Spleen (tissue), 11 donors: ENCODE data around the gene PMM2. TPM values are rescaled to one million over a fixed set of nuclear protein-coding genes. Genes with fewer than 3 reads are reported as not detected.

Experiments used
- DNase-seq: peaks from one replicate; pipeline ENCODE4 v3.0.0-alpha.2; 2020
- H3K27ac ChIP-seq, 8 donors: fragments of 200-600 bp; sonication (generic) in 7 of 8; 1 replicate in 4 of 8; 2 replicates in 4 of 8; pipeline versions ENCODE4 v1.5.0 to v1.8.0; 2016 to 2021; ENCODE audit warnings: inconsistent platforms in 4 of 8, mild to moderate bottlenecking in 4 of 8, moderate library complexity in 1 of 8
- H3K27me3 ChIP-seq, 7 donors: fragments of 200-600 bp; sonication (generic) in 6 of 7; replicated peaks in 1 of 7; 1 replicate in 4 of 7; 2 replicates in 3 of 7; pipeline versions ENCODE4 v1.5.0 to v1.8.0; 2016 to 2021; ENCODE audit warnings: inconsistent platforms in 3 of 7, mild to moderate bottlenecking in 1 of 7
- H3K36me3 ChIP-seq, 6 donors: fragments of 200-600 bp; sonication (generic) in 5 of 6; 1 replicate in 4 of 6; 2 replicates in 2 of 6; pipeline versions ENCODE4 v1.5.0 to v1.8.0; 2016 to 2021; ENCODE audit warnings: inconsistent platforms in 2 of 6
- H3K4me1 ChIP-seq, 6 donors: fragments of 200-600 bp; sonication (generic) in 5 of 6; 1 replicate in 3 of 6; 2 replicates in 3 of 6; pipeline versions ENCODE4 v1.5.0 to v1.8.0; 2016 to 2021; ENCODE audit warnings: inconsistent platforms in 3 of 6
- H3K4me3 ChIP-seq, 8 donors: fragments of 200-600 bp; sonication (generic) in 7 of 8; 1 replicate in 4 of 8; 2 replicates in 4 of 8; pipeline versions ENCODE4 v1.5.0 to v1.8.0; 2016 to 2021; ENCODE audit warnings: inconsistent platforms in 4 of 8, mild to moderate bottlenecking in 4 of 8, moderate library complexity in 2 of 8
- H3K9me3 ChIP-seq, 8 donors: fragments of 200-600 bp; sonication (generic) in 7 of 8; 1 replicate in 4 of 8; 2 replicates in 4 of 8; pipeline versions ENCODE4 v1.5.0 to v1.8.0; 2016 to 2021; ENCODE audit warnings: inconsistent platforms in 4 of 8
- POLR2A ChIP-seq, 3 donors: fragments of 450-650 bp; IDR thresholded peaks; one replicate each; pipeline ENCODE4 v1.5.1; 2017; ENCODE audit warnings: antibody characterized with exemption in 3 of 3, mild to moderate bottlenecking in 1 of 3
- POLR2AphosphoS5 ChIP-seq, 3 donors: sonication (generic); formaldehyde crosslinking; IDR thresholded peaks; one replicate each; pipeline ENCODE4 v1.5.1; 2017; ENCODE audit warnings: antibody characterized with exemption in 3 of 3
- WGBS, 5 donors: extraction: QIAGEN DNeasy Blood & Tissue Kit in 3 of 5; methylation state at CpG; one replicate each; pipeline versions ENCODE4 v1.1.5 to v1.1.7; 2013 to 2018; 5-methylcytosine and 5-hydroxymethylcytosine counted together
- intact Hi-C: fragments of 100-400 bp; cut with DNase I; formaldehyde crosslinking; loops from one replicate; pipeline ENCODE4 v1.15.0; 2023; ENCODE audit warnings: low total_unique reads
- polyA plus RNA-seq, 3 donors: library from polyadenylated mRNA; stranded (reverse); fragments of 200-250 nt; gene quantifications; one replicate each; pipeline ENCODE4 v1.2.1, GENCODE V29; 2013
- total RNA-seq, 7 donors: library from RNA; depleted of rRNA in 3 of 7; stranded (reverse); fragments of >200 nt in 3 of 7; fragmentation: NEBNext Ultra II Directional in 4 of 7; extraction: Animal tissue kit (Norgen Biotek cat#: 25700) in 4 of 7; gene quantifications; one replicate each; pipeline versions ENCODE4 v1.1.0 to v1.2.1, GENCODE V29; 2016 to 2021
- TF ChIP-seq, protein P1 (sequence below), 11 experiments: fragments of 200-600 bp in 7 of 11; fragments of 450-650 bp in 4 of 11; sonication (generic) in 4 of 11; IDR thresholded peaks in 8 of 11; conservative IDR thresholded peaks in 3 of 11; 1 replicate in 7 of 11; 2 replicates in 4 of 11; pipeline versions ENCODE4 v1.4.0 to v1.8.0; 2016 to 2021; ENCODE audit warnings: antibody characterized with exemption in 11 of 11, inconsistent platforms in 4 of 11, mild to moderate bottlenecking in 1 of 11
- donor health status: healthy with polysubstance abuse.
- donor health status: DM: no; HTN: no; CAD: no; lungs with moderate emphysema.
- donor health status: DM: no; HTN: no; CAD: no.
- donor health status: Bipolar disorder and iron deficiency.
- donor health status: healthy.
- donor health status: DM: no; HTN: no; CAD: no.
- donor health status: DM: yes; HTN: yes; CAD: no.

PMM2 gene
- total and polyA plus RNA-seq, 10 donors, result 13.0 to 38.8 (median 30.8) TPM

- H3K4me3 ChIP-seq, result no peak overlapping the region
- H3K27ac ChIP-seq, result no peak overlapping the region
- no peaks in the 10 kb centered on the region for H3K27me3 ChIP-seq
- intact Hi-C loops, result loop anchor here (10.0 kb wide), 1 partner anchor 114 kb away; the partner anchor contains the start of gene ABAT
- TF ChIP-seq, protein P1, sequence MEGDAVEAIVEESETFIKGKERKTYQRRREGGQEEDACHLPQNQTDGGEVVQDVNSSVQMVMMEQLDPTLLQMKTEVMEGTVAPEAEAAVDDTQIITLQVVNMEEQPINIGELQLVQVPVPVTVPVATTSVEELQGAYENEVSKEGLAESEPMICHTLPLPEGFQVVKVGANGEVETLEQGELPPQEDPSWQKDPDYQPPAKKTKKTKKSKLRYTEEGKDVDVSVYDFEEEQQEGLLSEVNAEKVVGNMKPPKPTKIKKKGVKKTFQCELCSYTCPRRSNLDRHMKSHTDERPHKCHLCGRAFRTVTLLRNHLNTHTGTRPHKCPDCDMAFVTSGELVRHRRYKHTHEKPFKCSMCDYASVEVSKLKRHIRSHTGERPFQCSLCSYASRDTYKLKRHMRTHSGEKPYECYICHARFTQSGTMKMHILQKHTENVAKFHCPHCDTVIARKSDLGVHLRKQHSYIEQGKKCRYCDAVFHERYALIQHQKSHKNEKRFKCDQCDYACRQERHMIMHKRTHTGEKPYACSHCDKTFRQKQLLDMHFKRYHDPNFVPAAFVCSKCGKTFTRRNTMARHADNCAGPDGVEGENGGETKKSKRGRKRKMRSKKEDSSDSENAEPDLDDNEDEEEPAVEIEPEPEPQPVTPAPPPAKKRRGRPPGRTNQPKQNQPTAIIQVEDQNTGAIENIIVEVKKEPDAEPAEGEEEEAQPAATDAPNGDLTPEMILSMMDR (IDR thresholded peaks at IDR 0.05 in 8 of 11, conservative IDR thresholded peaks at IDR 0.05 in 3 of 11), result no peak
- TF ChIP-seq POLR2A (IDR thresholded peaks at IDR 0.05), result no peak
- TF ChIP-seq POLR2AphosphoS5 (IDR thresholded peaks at IDR 0.05), result no peak
- H3K4me1 ChIP-seq, result no peaks in the 10 kb centered on the region
- no peaks in the 10 kb centered on the region for H3K9me3 ChIP-seq
- 86 to 92% (median 89%) methylated on average over 6 to 8 of the region's 8 CpGs for WGBS, 5 donors
- H3K36me3 ChIP-seq, result peaks cover 0 to 7% (median 0%) of the 10 kb centered on the region in 6 donors
- DNase-seq, result no peak
Measured at GRCh38 chr16:8788578-8789172, 9.0 kb upstream of the PMM2 start.

GRCh38 chr16:8795091-8795490, 2.5 kb upstream of the PMM2 start:
- no peak for TF ChIP-seq POLR2A (IDR thresholded peaks at IDR 0.05)
- no peak for TF ChIP-seq POLR2AphosphoS5 (IDR thresholded peaks at IDR 0.05)
- TF ChIP-seq, protein P1 (IDR thresholded peaks at IDR 0.05 in 8 of 11, conservative IDR thresholded peaks at IDR 0.05 in 3 of 11), result no peak
- Histone ChIP-seq H3K4me1 (peaks cover 21 to 48% (median 39%) of the 10 kb centered on the region in 6 donors), H3K9me3 (no peaks in the 10 kb centered on the region), H3K4me3 (no peak overlapping the region), H3K36me3 (peaks cover 0 to 20% (median 0%) of the 10 kb centered on the region in 6 donors), H3K27ac (no peak overlapping the region), H3K27me3 (no peaks in the 10 kb centered on the region)
- intact Hi-C loops, result loop anchor here (5.0 kb wide), 1 partner anchor 72 kb away; the partner anchor contains the start of gene CARHSP1
- WGBS, 5 donors, result 92 to 94% (median 93%) methylated on average over 8 of the region's 8 CpGs
- DNase-seq, result no peak

GRCh38 chr16:8795818-8796217, 1.8 kb upstream of the PMM2 start:
- H3K27ac ChIP-seq, result no peak overlapping the region
- no peaks in the 10 kb centered on the region for H3K9me3 ChIP-seq
- WGBS, 5 donors, result 88 to 98% (median 95%) methylated on average over 8 to 10 of the region's 10 CpGs
- no peak for TF ChIP-seq POLR2AphosphoS5 (IDR thresholded peaks at IDR 0.05)
- TF ChIP-seq, protein P1 (IDR thresholded peaks at IDR 0.05 in 8 of 11, conservative IDR thresholded peaks at IDR 0.05 in 3 of 11), result no peak
- no peak for TF ChIP-seq POLR2A (IDR thresholded peaks at IDR 0.05)
- H3K4me1 ChIP-seq, result peaks cover 21 to 55% (median 40%) of the 10 kb centered on the region in 6 donors
- H3K27me3 ChIP-seq, result no peaks in the 10 kb centered on the region
- no peak for DNase-seq
- H3K36me3 ChIP-seq, result peaks cover 0 to 23% (median 0%) of the 10 kb centered on the region in 6 donors
- intact Hi-C loops, result loop anchor here (5.0 kb wide), 1 partner anchor 71 kb away; the partner anchor contains the start of gene CARHSP1
- H3K4me3 ChIP-seq, result peak overlapping the region in 1 of 8 donors; percentile 75
